ENCODE results near the gene CAMK2B.
A peak's percentile ranks its signal among the peaks of the same experiment; 100 is the strongest.

Gene CAMK2B

DNA sequence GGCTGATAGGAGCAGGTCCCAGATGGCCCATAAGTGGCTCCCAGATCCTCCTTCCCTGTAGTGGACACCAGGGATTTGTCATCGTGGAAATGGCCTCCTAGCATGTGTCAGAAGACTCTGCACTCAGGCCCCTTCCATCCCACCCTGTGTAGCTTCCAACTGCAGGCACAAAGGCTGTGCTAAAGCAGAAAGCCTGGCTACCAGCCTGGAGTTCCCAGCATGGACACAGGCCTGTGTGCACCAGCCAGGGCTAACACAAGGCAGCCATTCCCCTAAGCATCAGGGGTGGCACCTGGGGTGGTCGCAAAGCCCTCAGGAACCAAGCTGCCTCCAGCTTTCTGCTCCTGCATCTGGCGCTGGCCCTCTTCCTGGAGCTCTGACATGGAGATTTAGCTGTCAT, 4.5 kb upstream of the CAMK2B start:
- no peak for DNase-seq

DNA sequence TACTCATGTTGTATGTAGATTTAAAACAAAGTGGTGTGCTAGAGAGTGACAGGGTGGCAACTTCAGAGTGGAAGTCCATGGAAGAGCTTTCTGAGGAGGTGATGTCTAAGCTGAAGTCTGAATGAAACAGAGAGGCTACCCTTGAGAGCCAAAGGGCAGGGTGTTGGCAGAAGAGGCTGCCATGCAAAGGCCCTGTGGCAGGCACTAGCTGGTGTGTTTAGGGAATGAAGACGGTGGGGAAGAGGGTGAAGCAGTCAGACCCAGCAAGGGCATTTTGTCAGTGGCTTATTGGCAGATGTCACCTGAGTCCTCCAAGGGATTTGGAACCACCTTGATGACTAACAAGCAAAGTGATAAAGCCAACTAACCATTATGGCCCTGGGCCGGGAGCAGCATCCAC, 3.7 kb upstream of the CAMK2B start:
- DNase-seq: no peak

DNA sequence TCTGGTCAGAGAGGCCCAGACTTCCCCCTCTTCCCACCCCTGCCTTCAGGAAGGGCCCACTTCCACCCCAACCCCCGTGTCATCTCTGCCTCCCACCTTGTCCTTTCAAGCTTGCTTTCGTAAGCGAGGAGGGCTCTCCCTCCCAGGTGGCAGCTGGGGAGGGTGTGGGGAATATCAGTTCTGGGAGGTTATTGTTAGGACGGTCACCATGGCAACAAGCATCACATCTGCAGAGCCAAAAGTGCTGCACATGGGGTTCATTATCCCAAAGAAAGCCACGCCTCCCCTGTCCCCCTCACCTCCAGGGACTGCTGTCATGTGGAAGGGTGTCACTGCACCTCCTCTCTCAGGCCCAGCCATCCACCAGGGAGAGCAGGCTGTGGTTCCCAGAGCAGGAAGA, 2.6 kb upstream of the CAMK2B start:
- DNase-seq: no peak

DNA sequence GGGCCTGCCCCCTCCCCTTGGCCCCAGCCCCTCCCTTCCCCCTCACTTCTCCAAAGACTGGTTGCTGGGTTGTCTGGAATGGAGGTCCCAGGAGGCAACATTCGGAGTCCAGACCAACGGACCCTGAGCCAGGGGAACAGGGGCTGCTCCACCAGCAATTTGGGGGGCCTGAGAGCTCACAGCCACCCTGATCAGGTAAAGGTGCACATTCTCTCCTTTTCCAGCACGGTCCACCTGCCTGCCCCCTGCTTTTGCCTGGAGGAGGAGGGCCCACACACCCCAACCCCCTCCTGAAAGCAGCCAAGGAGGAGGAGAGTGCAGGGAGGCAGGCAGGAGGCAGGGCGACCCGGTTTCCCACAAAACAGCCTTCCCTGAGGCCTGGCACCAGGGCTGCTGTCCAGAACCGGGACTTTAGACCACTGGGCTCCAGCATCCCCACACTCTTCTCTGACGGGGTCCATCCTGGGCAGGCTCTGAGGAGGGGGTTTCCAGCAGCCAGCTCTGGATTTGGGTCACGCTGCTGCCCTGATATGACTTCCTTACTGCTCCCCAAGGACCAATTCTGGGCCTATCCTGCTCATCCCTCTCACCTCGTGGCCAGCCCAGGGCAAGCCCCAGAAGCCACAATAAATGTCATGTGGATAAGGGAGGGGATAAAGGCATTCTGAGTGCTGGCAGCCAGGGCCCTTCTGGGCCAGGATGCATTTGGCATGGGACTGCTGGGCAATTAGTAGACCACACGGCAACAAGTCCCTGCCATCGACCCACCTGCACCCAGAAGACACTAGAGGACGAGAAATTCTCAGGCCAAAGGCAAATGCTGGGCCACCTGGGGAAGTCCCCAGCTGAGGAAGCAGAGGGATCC, 1.1 kb upstream of the CAMK2B start:
- DNase-seq: no peak

DNA sequence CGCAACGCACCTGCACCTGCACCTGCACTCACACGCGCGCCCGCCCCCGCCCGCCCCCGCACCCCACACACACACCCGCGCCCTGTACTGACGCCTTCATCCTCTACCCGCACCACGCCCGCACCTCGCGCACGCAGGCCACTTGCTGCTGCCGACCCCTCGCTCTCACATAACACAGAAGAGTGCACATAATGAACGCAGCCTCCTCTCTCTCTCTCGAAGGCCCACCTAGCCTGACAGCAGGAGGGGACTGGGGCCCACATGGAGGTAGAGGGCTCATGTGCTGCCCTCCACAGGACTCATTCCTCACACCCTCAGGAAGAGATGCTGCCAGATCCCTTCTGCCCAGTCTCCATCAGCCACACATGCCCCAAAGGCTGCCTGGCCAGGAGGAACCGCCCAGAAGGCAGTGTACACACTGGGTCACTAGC, 432 bp upstream of the CAMK2B start:
- DNase-seq: peak in 2 of 4 experiments; percentile 15 to 21

DNA sequence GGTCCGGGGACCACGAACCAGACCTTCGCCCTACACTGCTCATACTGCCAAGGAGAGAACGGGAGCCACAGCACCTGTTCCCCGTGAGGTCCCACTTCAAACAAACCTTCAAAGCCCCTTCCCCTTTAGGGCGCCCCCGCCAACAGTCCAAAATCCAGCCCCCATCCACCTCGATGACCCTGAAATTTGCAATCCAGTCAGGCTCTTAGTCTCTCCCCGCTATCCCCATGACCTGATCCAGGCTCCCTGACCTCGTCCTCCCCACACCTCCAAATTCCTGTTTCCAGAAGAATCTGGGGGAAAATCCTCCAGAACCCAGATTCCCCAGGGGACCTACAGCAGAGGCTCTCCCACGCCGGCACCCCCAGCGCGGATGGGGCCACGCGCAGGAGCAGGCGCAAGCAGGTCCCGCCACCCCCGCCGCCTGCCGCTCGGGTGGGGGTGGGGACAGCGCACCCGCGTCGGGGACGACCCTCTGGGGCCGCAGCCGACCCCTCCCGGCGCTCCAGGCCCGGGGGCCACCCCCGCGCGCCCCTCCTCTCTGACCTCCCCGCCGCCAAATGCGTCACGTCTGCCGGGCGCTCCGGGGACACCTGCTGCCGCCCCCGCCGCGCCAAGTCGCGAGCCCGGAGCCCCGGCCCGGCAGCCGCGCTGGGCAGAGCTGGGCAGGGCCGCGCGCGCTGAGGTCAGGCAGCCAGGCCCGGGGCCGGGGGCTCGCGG, 753 bp downstream of the CAMK2B start:
- peak in 1 of 4 experiments; percentile 46 for DNase-seq

DNA sequence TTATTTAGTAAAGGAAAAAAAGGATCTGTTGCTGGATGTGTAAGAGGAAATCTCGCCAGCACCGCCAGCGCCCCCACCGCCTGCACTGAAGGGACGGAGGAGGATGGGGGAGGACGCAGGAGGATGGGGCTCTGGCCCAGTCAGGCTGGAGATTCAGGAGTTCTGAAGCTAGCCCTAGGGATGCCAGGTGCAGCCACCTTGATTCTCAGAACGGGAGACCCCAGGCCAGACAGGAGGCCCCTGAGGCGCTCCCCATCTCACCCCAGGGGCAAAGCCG, 1.3 kb downstream of the CAMK2B start:
- DNase-seq: peak in 1 of 4 experiments; percentile 42

DNA sequence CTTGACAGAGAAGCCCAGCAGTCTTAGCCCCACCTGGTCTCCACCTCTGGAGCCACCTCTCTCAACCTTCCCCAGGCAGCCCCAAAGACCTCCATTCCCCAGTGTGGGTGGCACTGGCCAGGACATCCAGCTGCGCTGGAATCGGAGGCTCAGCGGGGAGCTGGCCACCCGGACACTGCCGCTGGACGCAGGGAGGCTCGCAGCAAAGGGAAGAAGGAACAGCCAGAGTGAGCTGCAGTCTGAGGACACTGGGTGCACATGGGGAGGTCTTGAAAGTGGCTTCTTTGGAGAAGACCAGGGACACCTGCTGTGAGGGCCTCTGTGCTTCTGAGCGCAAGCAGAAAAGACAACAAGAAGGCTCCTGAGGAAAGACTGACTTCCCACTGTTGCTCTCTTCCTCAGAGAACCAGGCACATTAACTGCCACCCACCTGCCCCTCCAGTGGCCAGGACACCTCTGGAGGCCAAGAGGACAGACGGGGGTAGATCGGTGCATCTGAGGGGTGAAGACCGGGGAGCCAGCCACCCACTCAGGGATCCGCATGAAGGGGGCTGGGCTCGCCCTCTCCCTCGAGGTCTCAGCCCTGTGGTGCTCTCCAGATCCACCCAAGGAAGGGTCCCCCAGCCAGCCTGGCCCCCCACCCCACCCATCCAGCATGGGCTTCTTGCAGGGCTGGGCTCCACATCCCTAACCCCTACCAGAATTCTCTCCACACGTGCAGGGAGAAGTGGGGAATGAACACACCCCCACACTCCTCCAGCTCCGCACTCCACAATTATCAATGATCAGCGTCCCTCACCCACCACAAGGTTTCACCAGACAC, 1.8 kb downstream of the CAMK2B start:
- DNase-seq: no peak

DNA sequence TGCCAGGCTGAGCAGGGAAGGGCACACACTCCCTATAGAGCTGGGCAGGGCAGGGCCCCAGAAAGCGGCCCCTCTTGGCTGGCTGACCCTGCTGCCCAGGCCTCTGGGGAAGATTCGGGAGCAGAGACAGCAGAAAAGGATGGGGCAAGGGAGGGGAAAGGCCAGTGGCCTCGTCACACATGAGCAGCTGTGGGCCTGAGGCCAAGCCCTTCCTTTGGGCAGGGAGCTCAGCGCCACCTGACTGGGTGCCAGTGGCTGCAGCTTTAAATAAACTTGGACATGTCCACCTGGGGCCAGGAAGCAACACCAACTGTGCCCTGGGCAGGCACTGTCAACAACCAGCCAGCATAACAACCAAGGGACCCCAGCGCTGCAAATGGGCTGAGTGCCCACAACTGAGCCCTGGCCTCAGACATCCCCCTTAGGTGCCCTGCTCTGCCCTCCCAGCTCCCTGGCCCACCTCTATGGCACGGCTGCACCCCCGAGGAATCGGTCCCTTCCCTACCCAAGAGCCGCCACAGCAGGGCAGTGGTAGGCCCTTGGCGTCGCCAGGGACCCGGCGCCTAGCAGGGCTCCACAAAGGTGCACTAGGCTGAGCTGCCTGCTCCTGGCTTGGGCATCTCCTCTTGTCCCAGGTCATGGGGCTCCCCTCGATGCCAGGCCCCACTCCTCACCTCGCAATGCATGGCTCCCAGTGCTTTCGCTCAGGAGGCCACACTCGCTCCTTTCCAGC, 2.6 kb downstream of the CAMK2B start:
- DNase-seq: no peak

DNA sequence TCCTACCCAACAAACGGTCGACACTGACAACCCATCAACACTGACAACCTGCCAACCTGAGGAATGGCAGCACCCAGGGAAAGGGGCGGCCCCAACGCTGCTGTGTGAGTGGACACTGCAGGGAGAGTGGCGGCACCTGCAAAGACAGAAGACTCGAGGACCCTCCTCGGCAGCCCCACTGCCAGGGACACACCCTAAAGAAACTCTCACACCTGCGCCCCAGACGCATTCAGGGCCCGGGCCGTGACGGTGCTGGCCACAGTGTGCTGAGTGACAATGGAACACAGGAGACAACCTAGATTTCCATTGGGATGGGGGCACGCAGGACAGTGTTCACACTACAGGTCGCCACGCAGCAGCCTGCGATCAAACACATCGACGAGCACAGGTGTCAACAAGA, 3.6 kb downstream of the CAMK2B start:
- DNase-seq: no peak

DNA sequence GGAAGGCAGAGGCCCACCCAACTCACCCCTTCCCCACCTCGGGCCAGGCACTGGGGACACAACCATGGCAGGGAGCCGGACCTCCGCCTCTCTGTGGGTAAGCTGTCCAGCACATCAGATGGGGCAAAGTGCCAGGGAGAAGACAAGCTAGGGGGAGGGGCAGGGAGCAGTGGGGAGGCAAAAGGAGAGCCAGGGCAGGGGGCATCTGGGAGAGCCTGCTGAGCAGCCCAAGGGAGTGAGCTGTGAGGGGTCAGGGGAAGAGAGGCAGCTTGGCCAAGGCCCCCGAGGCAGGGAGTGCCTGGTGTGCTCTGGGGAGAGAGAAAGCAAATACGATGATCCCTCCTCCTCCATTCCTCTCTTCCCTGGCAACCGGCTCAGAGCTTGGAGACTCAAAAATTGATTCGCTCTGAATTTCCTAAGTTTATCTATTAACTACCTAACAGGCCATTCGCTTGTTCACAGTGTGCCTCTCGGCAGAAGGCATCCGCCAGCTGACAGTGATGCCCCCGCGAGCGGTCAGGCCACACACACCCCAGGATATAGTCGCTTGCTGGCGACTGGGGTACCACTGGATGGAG, 4.5 kb downstream of the CAMK2B start:
- no peak for DNase-seq

DNA sequence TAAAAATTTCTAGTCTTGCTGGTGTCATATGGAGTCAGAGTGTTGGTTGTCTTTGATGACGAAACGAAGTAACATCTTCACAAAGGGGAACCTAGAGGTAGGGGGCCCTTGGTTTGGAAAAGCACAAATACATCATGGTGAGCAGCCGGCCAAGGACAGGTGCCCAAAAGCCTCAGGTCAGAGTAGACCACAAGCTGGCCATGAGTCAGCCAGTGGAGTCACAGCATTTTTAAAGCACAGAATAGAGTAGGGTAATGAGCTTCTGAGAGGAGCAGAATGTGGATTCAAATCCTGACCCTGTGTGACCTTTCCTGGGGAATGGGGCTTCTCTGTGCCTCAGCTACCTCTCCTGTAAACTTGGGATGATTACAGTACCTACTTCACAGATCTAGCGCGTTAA, 5.3 kb downstream of the CAMK2B start:
- DNase-seq: no peak

DNA sequence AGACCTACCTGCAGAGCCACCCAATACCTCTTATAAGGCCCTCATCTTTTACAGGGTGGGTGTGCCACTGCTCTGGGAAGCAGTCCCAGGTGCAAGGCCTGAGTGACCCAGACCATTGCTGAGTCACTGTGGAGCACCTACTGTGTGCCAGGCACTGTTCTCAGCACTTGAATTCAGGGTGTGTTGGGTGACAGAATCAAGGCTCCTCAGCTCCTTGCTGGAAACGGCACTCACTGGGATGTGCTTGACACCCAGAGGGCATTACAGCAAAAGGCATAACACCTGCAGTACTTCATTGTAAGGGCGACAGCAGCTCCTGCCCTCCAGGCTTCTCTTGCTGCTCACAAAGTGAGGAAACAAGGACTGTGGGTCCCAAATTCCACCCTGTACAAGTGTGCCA, 7.1 kb downstream of the CAMK2B start:
- no peak for DNase-seq

DNA sequence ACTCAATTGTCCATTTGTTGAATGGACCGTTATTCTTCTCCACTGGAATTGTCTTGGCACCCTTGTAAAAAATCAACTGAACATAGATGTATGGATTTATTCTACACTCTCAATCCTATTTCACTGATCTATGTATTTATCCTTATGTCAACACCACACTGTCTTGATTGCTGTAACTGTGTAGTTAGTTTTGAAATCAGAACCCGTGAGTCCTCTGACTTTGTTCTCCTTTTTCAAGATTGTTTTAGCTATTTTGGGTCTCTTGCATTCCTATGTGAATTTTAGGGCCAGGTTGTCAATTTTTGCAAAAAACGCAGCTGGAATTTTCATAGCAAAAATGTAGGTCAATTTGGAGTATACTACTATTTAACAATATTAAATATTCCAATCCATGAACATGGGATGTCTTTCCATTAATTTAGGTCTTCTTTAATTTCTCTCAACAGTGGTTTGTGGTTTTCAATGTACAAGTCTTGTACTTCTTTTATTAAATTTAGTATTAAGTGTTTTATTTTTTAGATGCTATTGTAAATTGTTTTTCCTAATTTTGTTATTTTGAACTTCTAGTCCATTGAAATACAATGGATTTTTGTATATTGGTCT, 10.0 kb downstream of the CAMK2B start:
- DNase-seq: peak; percentile 48 to 87 (median 70)

DNA sequence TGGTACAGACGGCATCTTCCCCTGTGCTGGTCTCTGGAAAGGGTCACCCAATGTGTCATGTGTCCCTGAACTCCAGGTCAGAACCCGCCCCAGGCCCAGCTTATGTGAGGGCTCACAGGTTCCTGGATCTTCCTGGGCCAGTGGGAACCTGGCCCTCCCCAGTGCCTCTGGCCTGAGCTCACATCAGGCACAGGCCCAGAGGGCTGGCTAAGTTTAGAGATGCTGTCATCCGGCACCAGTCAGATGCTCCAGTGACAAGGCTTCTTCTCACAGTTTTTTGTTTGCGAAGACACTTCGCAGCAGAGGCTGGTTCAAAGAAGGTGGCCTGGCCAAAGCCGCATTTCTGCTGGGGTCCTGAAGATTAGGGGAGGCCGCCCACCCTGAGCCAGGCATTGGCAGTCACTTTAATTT, 11.8 kb downstream of the CAMK2B start:
- DNase-seq: peak; percentile 12 to 42 (median 28)

DNA sequence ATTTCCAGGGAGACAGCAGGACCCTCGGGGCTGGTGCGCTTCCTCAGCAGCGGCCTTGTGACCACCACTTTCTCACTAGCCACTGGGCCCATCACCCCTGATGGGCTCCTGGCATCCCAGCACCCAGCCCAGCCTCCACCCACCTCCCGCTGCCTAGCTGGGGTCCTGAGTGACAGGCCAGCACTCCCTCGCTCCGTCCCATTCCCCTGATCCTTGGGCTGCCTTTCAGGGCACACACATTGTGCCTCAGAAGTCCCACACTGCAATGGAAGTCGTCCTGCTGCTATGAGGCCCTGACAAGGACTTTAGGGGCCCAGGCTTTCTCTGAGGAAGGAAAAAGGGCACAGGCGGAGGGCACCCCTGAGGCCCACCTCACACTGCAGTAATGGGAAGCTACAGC, 12.4 kb downstream of the CAMK2B start:
- DNase-seq: no peak

DNA sequence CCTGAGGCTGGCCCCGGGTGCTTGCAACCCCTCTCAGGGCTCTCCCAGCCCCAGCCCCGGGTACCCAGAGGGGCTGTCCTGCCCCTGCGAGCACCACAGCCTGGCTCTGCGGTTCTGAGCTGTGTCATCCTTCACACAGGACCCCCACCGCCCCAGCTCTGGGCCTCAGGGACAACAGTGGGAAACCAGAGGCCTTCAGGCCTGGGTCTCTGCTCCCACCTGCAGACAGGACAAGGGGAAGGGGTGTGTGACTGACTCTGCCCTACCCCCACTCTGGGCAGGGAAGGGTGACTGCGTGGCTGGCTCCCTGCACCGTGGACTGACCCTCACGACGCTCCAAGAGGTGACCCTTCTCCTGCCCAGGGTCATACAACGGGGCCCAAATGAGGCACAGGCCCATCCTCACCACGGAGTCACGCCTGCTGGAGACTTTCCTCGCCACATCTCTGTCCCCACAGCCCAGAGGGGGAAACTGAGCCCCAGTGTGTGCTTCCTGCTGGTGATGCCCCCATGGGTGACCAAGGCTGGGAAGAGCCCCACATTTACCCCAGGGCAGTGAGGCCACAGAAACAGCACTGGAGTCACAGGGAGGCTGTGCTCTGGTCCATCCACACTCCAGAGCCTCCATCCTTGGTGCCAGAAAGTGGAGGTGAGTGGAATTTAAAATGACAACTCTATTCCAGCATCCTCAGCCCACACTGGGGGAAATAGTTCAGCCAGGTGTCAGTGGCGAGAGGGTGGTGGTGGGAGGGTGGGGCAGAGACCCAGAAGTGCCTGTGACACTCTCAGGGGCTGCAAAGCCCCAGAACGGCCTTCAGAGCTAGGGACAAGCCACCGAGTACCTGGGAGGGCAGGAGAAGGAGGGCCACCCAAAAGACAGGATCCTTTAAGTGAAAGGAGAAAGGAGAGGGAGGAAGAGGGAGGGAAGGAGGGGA, 13.6 kb downstream of the CAMK2B start:
- no peak for DNase-seq

DNA sequence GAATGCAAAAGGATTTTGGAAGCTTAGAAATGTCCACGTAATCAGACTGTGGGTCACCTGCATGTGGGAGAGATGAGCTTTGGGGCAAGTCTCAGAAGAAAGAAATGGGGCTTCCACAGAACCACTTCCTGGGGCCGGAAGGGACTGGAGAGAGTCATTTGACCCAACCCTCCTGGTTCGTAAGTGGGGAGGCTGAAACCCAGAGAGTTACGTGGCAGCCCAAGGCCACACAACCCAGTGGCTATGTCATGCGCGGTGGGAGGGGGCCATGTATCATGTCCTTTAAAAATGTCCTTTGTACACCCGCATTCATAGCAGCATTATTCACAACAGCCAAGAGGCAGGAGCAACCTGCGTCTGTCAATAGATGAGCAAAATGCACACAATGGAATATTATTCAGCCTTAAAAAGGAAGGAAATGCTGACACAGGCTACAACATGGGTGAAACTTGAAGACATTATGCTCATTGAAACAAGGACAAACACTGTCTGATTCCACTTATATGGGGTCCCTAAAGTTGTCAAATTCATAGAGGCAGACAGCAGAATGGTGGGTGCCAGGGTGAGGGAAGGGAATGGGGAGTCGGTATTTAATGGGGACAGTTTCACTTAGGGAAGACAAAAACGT, 15.1 kb downstream of the CAMK2B start:
- DNase-seq: no peak

DNA sequence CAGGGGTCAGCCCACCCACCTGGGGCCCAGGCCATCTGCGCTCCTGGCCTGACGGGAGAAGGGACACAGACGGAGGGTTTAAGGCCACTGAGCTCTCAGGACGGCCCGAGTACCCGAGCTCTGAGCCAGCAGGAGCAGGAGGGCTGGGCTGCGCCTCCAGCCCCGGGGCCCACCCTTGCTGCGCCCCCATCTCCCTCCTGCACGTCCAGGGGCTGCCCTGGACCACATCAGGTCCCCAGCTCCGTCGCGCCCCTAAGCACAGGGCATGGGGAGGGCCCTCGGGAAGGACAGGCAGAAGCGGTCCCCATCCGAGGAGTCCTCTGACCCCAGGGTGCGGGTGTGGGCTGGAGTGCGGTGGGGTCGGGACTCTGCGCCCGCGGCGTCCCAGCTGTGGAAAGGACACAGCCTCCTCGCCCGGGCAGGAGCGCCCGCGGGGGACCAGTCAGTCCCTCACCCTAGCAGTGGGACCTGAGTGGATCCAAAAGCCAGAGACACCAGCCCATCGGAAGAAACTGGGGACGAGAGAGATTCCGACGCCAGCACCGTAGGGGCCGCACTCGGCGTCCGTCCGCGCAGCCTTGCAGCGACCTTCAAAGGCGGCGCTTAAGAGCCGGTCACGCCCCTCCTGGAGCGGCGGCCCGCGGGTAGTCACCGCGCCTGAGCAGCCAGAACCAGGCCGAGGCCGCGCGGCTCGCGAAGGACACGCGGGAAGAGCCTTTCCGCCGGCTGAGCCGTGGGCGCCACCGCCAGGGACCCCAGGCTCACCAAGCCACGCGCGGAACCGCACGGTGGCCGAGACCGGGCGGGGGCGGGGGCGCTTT, 15.9 kb downstream of the CAMK2B start:
- DNase-seq: peak; percentile 56 to 82 (median 68)
